IMR-90 (cell line): Measurements from ENCODE around the gene NRCAM. TPM values are rescaled to one million over a fixed set of nuclear protein-coding genes. Genes with fewer than 3 reads are reported as not detected.
A peak's percentile ranks its signal among the peaks of the same experiment; 100 is the strongest.

Source experiments
- ATAC-seq: fragments of 200-7000 bp; cut with Tn5 transposase; 2 replicates; pipeline ENCODE4 v1.9.1; 2020; ENCODE audit warnings: low read depth, mild to moderate bottlenecking, moderate library complexity
- BruUV-seq: library from RNA; stranded (reverse); fragments of 400-500 nt; replicated peaks from 2 replicates; lab custom pipeline; 2021; lab: Mats Ljungman, UMichigan
- CTCF ChIA-PET: fragments of 300-600 bp; formaldehyde crosslinking; extraction: SDS; loops from one replicate; lab custom pipeline; 2021; ENCODE audit warnings: antibody characterized with exemption; lab: Yijun Ruan, JAX
- POLR2A ChIA-PET: fragments of 300-600 bp; sonication (Branson Sonifier 250); formaldehyde crosslinking; loops from one replicate; lab custom pipeline; 2022; ENCODE audit warnings: antibody characterized with exemption; ENCODE audit not compliant: unreplicated experiment; lab: Charles Lee
- DNase-seq: peaks from one replicate; pipeline ENCODE4 v3.0.0; 2013
- H2AFZ ChIP-seq: replicated peaks from 2 replicates; pipeline ENCODE3; 2013; ENCODE audit warnings: low read length, mild to moderate bottlenecking; ENCODE audit not compliant: poor library complexity
- H2AK5ac ChIP-seq: 2 replicates; pipeline ENCODE4 v1.6.1; 2013; ENCODE audit warnings: low read depth, low read length, inconsistent platforms
- H2AK9ac ChIP-seq: replicated peaks from 2 replicates; pipeline ENCODE3; 2013; ENCODE audit warnings: mild to moderate bottlenecking, low read depth, low read length, moderate library complexity; ENCODE audit not compliant: poor library complexity
- H2BK120ac ChIP-seq: 2 replicates; pipeline ENCODE4 v1.6.1; 2013; ENCODE audit warnings: low read depth, low read length, inconsistent platforms
- H2BK15ac ChIP-seq: 3 replicates; pipeline ENCODE4 v1.6.1; 2013; ENCODE audit warnings: low read depth, low read length, inconsistent platforms
- H2BK20ac ChIP-seq: 2 replicates; pipeline ENCODE4 v1.6.1; 2013; ENCODE audit warnings: low read depth, mild to moderate bottlenecking, inconsistent platforms, low read length, moderate library complexity
- H2BK5ac ChIP-seq: 2 replicates; pipeline ENCODE4 v1.6.1; 2013; ENCODE audit warnings: mild to moderate bottlenecking, low read depth, low read length, inconsistent platforms; ENCODE audit not compliant: poor library complexity, severe bottlenecking
- H3K14ac ChIP-seq: replicated peaks from 2 replicates; pipeline ENCODE4 v1.6.1; 2013; ENCODE audit warnings: low read depth, low read length, inconsistent platforms
- H3K18ac ChIP-seq: 2 replicates; pipeline ENCODE4 v1.6.1; 2013; ENCODE audit warnings: low read depth, low read length, control low read depth
- H3K23ac ChIP-seq: 2 replicates; pipeline ENCODE4 v1.6.1; 2013; ENCODE audit warnings: low read depth, low read length, inconsistent platforms
- H3K27ac ChIP-seq: 2 replicates; pipeline ENCODE4 v1.5.1; 2013; ENCODE audit warnings: mild to moderate bottlenecking, control low read depth, low read length; ENCODE audit not compliant: insufficient read depth
- H3K27me3 ChIP-seq: 2 replicates; pipeline ENCODE4 v1.6.1; 2013; ENCODE audit warnings: low read length; ENCODE audit not compliant: control insufficient read depth, insufficient read depth
- H3K36me3 ChIP-seq: 2 replicates; pipeline ENCODE4 v1.6.1; 2013; ENCODE audit warnings: low read length, mixed read lengths; ENCODE audit not compliant: control insufficient read depth, insufficient read depth
- H3K4ac ChIP-seq: 2 replicates; pipeline ENCODE4 v1.6.1; 2013; ENCODE audit warnings: low read depth, low read length, inconsistent platforms
- H3K4me1 ChIP-seq: 2 replicates; pipeline ENCODE4 v1.6.1; 2013; ENCODE audit warnings: low read length, mixed read lengths; ENCODE audit not compliant: control insufficient read depth, insufficient read depth
- H3K4me2 ChIP-seq: 2 replicates; pipeline ENCODE4 v1.6.1; 2013; ENCODE audit warnings: low read depth, mild to moderate bottlenecking, control low read depth, low read length, moderate library complexity
- H3K4me3 ChIP-seq: 2 replicates; pipeline ENCODE4 v1.5.1; 2013; ENCODE audit warnings: low read depth, mild to moderate bottlenecking, control low read depth, low read length, moderate library complexity; ENCODE audit not compliant: insufficient read depth
- H3K56ac ChIP-seq: 2 replicates; pipeline ENCODE4 v1.6.1; 2013; ENCODE audit warnings: low read length, inconsistent platforms; ENCODE audit not compliant: insufficient read depth; ENCODE audit errors: extremely low read depth
- H3K79me1 ChIP-seq, 2 experiments: 2 replicates each; pipeline ENCODE4 v1.6.1; 2013; ENCODE audit warnings: low read length in 2 of 2, inconsistent platforms in 1 of 2, low read depth in 1 of 2
- H3K9ac ChIP-seq: 2 replicates; pipeline ENCODE4 v1.6.1; 2013; ENCODE audit warnings: low read depth, low read length, control low read depth
- H3K9me1 ChIP-seq: 2 replicates; pipeline ENCODE4 v1.6.1; 2013; ENCODE audit warnings: low read length, inconsistent platforms; ENCODE audit not compliant: insufficient read depth
- H3K9me3 ChIP-seq: 2 replicates; pipeline ENCODE4 v1.6.1; 2013; ENCODE audit warnings: low read length; ENCODE audit not compliant: control insufficient read depth, insufficient read depth
- H4K20me1 ChIP-seq: 2 replicates; pipeline ENCODE4 v1.6.1; 2013; ENCODE audit warnings: low read length, inconsistent platforms; ENCODE audit not compliant: insufficient read depth
- H4K5ac ChIP-seq: 2 replicates; pipeline ENCODE4 v1.6.1; 2013; ENCODE audit warnings: mild to moderate bottlenecking, low read depth, low read length, control low read depth
- H4K8ac ChIP-seq, 2 experiments: 2 replicates each; pipeline ENCODE4 v1.6.1; 2013; ENCODE audit warnings: low read depth in 2 of 2, low read length in 2 of 2, control low read depth in 1 of 2, inconsistent platforms in 1 of 2
- H4K91ac ChIP-seq: 2 replicates; pipeline ENCODE4 v1.6.1; 2013; ENCODE audit warnings: low read depth, low read length, inconsistent platforms; ENCODE audit not compliant: insufficient read depth
- BHLHE40 ChIP-seq: fragments of 150-350 bp; IDR thresholded peaks from 2 replicates; pipeline ENCODE4 v1.6.1; 2016; ENCODE audit warnings: mild to moderate bottlenecking, low read depth, low read length
- CEBPB ChIP-seq: IDR thresholded peaks from 2 replicates; pipeline ENCODE4 v1.6.1; 2012; ENCODE audit warnings: low read depth, low read length, improper control_type of control experiment
- CHD1 ChIP-seq: IDR thresholded peaks from 2 replicates; pipeline ENCODE4 v1.6.1; 2012; ENCODE audit warnings: low read depth, low read length, improper control_type of control experiment
- FOS ChIP-seq: fragments of 150-350 bp; IDR thresholded peaks from 2 replicates; pipeline ENCODE4 v1.6.1; 2016; ENCODE audit warnings: low read depth, low read length
- MAFK ChIP-seq: IDR thresholded peaks from 2 replicates; pipeline ENCODE4 v1.6.1; 2012; ENCODE audit warnings: low read depth, low read length, improper control_type of control experiment
- MAZ ChIP-seq: IDR thresholded peaks from 2 replicates; pipeline ENCODE4 v1.6.1; 2012; ENCODE audit warnings: low read depth, mild to moderate bottlenecking, low read length, improper control_type of control experiment, moderate library complexity, borderline replicate concordance
- MXI1 ChIP-seq: IDR thresholded peaks from 2 replicates; pipeline ENCODE4 v1.6.1; 2012; ENCODE audit warnings: low read depth, mild to moderate bottlenecking, low read length, moderate library complexity, borderline replicate concordance
- NFE2L2 ChIP-seq: fragments of 150-350 bp; IDR thresholded peaks from 2 replicates; pipeline ENCODE4 v1.6.1; 2016; ENCODE audit warnings: low read depth, mild to moderate bottlenecking, low read length
- POLR2A ChIP-seq: IDR thresholded peaks from 2 replicates; pipeline ENCODE4 v1.6.1; 2012; ENCODE audit warnings: mild to moderate bottlenecking, low read depth, low read length
- RFX5 ChIP-seq: IDR thresholded peaks from 2 replicates; pipeline ENCODE4 v1.8.0; 2012; ENCODE audit warnings: low read depth, mild to moderate bottlenecking, low read length, moderate library complexity
- USF2 ChIP-seq: fragments of 150-350 bp; IDR thresholded peaks from 2 replicates; pipeline ENCODE4 v1.6.1; 2017; ENCODE audit warnings: mild to moderate bottlenecking, antibody characterized with exemption, low read length, low read depth
- WGBS, 2 experiments: methylation state at CpG; one replicate each; pipeline versions ENCODE4 v1.1.5 to v1.1.7; 2013; ENCODE audit warnings: missing lambda C conversion rate in 2 of 2; ENCODE audit not compliant: insufficient read length in 1 of 2; ENCODE audit errors: extremely low coverage in 2 of 2; 5-methylcytosine and 5-hydroxymethylcytosine counted together
- dilution Hi-C: fragments of 300-500 bp; cut with HindIII; formaldehyde crosslinking; loops from one replicate; pipeline ENCODE4 v1.14.3; 2018; ENCODE audit warnings: low sequenced_read_pairs; ENCODE audit not compliant: unreplicated experiment
- in situ Hi-C: fragments of 300-500 bp; cut with MboI; formaldehyde crosslinking; loops from 3 replicates; pipeline ENCODE4 v1.14.3; 2019; ENCODE audit warnings: low sequenced_read_pairs, inconsistent platforms, mixed read lengths
- intact Hi-C: fragments of 100-400 bp; cut with micrococcal nuclease; formaldehyde crosslinking; loops from 2 replicates; pipeline ENCODE4 v1.10.0; 2022
- polyA plus RNA-seq, 3 experiments: library from polyadenylated mRNA; depleted of rRNA; stranded (reverse); fragments of >200 nt; gene quantifications; 2 replicates each; pipeline ENCODE4 v1.2.3, GENCODE V29; 2012; ENCODE audit warnings: low replicate concordance in 1 of 3
- total RNA-seq: library from RNA; depleted of rRNA; stranded (reverse); fragments of >200 nt; gene quantifications from 2 replicates; pipeline ENCODE4 v1.2.3, GENCODE V29; 2012

Gene NRCAM
- total and polyA plus RNA-seq, 2 of the 4 experiments (the other 2 are of a cell fraction): 0.46 to 1.1 TPM

GRCh38 chr7:108268200-108268820, 187.9 kb downstream of the NRCAM start:
- Histone ChIP-seq H3K4ac (no peak overlapping the region), H3K36me3 (no peaks in the 10 kb centered on the region), H4K8ac (no peak overlapping the region), H3K79me1 (no peaks in the 10 kb centered on the region), H2BK5ac (no peak overlapping the region), H3K23ac (no peak overlapping the region), H2AK9ac (no peak overlapping the region), H2BK120ac (no peak overlapping the region), H3K4me1 (0 out of 2 replicates have a peak, but pooled peaks cover 1% of the 10 kb centered on the region), H3K27ac (no peak overlapping the region), H3K18ac (no peak overlapping the region), H3K9me3 (no peaks in the 10 kb centered on the region), H2AFZ (no peak overlapping the region), H2BK20ac (no peak overlapping the region), H3K9ac (no peak overlapping the region), H3K9me1 (no peaks in the 10 kb centered on the region), H3K56ac (no peak overlapping the region), H3K4me2 (no peak overlapping the region), H3K14ac (no peak overlapping the region), H3K27me3 (no peaks in the 10 kb centered on the region; the same call in 1 of the 2 replicates), H4K20me1 (no peaks in the 10 kb centered on the region), H2BK15ac (no peak overlapping the region), H2AK5ac (no peak overlapping the region), H3K4me3 (no peak overlapping the region), H4K91ac (no peak overlapping the region), H4K5ac (no peak overlapping the region)
- CTCF ChIA-PET: no interaction called here
- TF ChIP-seq FOS (no peak), POLR2A (no peak), CHD1 (no peak), MAFK (no peak), NFE2L2 (no peak), RFX5 (no peak), MXI1 (no peak), CEBPB (no peak), BHLHE40 (no peak), MAZ (no peak), USF2 (no peak)
- peak; percentile 8 for DNase-seq
- ATAC-seq: peak; percentile 57
- BruUV-seq: no TSS peak
- intact Hi-C loops: no loop called here
- POLR2A ChIA-PET: no interaction called here
- in situ Hi-C loops: no loop called here
- WGBS, 2 experiments: no CpG with 5 or more reads among the region's 6 CpGs
- dilution Hi-C loops: no loop called here
